Measurements from ENCODE around the gene CHST11.

GRCh38 chr12:104464899-104465298 is 8.2 kb downstream of the CHST11 start:
- TF ChIP-seq POLR2A (IDR thresholded peaks at IDR 0.05; ENCODE audit: low read length) (no peak), GATA1 (IDR thresholded peaks at IDR 0.05; ENCODE audit: low read depth, low read length) (no peak)
